GM15510 (cell line): ENCODE results near the gene FAH.

Source experiments
- POLR2A ChIP-seq: IDR thresholded peaks from 3 replicates; pipeline ENCODE4 v1.6.1; 2011; ENCODE audit warnings: borderline replicate concordance; ENCODE audit not compliant: insufficient read length; ENCODE audit errors: extremely low read depth

The FAH gene

DNA sequence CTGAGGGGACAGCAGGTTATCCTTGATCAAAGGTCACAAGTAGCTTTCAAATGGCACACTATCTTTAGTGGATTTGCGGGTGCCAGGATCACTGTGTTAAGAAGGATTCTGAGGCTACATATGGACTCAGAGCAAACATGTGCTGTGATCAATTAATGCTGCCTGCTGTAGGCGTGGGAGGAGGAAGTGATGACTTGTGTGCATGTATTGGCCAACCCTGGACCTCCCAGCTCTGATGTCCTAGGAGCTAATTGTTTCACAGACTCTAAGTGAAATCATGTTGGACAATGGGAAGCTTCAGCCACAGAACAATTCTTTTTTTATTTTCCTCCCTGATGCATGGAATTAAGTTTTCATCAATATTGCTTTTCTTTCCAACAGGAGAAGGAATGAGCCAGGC lies 24.4 kb downstream of the FAH start:
- TF ChIP-seq POLR2A: no peak

DNA sequence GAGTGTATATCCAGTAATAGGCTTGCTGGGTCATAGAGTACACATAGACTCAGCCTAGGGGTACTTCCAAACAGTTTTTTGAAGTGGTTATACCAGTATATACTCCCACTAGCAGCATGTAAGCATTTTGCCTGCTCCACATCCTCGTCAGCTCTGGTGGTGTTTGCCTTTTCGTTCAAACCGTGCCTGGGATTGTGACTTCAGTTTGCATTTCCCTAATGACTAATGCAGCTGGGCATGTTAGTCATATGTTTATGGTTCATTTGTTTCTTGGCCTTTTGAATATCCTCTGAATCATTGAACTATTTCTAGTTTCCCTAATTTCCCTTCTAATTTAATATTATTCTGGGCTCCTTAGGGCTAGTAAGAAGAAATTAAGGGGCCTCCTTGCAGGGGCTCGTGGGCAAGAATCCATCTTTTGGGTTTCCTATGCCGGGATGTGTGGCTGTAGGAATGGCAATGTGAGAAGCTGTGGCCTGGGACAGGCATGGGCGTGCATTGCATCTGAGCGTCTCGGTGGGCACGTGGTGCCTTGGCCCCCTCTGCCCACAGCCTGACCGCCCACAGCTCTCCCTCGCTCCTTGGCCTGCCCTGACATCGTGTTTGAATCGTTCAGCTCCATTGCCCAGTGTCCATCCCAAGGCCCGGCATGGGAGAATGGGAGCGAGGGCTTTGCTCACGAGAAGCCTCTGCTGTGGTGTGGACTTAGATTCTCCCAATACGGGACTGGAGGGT lies 26.4 kb downstream of the FAH start:
- TF ChIP-seq POLR2A: no peak

DNA sequence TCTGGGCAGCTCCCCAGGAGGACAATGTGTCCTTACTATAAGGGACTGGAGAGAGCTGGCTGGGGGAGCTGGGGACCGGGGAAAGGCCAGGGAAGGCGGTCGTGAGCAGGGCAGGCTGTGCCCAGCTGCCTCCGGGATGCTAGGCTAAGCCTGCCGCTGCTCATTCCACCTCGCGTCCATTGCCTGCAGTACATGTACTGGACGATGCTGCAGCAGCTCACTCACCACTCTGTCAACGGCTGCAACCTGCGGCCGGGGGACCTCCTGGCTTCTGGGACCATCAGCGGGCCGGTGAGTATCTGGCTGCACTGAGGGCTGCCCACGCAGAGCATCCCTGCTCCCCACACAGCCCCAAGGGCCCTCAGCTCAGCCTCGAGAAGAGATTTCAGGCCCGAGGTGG lies 27.1 kb downstream of the FAH start:
- TF ChIP-seq POLR2A: no peak

DNA sequence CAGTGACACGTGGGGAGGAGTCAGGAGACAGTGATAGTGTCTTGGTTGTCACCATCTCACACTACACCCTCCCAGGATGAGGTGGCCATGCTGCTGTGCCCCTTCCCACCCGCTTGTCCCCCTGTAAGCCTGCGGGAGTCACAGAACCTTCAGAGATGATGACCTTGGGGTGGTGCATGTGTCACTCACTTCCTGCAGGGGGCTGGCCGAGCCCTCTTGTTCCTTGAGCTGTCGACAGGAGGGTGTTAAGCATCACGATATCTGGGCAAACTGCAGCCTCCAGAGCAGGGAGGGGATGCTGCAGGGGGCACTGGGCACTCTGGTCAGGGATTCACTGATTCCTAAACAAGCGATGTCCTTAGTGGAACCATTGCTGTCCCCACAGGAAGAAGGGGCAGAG lies 27.7 kb downstream of the FAH start:
- no peak for TF ChIP-seq POLR2A

DNA sequence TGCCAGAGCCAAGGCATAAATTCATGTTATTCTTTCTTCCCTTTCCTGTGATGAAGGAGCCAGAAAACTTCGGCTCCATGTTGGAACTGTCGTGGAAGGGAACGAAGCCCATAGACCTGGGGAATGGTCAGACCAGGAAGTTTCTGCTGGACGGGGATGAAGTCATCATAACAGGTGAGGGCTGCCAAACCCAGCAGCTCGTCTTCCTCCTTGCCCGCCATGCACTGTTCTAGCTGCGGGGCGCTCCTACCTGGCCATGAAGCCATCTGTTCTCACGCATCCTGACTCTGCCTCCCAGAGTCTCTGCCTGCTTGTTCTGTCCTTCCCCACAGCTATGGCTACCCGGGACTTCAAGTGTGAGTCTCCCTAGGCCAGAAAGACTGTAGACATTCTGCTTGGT lies 28.2 kb downstream of the FAH start:
- TF ChIP-seq POLR2A: no peak

DNA sequence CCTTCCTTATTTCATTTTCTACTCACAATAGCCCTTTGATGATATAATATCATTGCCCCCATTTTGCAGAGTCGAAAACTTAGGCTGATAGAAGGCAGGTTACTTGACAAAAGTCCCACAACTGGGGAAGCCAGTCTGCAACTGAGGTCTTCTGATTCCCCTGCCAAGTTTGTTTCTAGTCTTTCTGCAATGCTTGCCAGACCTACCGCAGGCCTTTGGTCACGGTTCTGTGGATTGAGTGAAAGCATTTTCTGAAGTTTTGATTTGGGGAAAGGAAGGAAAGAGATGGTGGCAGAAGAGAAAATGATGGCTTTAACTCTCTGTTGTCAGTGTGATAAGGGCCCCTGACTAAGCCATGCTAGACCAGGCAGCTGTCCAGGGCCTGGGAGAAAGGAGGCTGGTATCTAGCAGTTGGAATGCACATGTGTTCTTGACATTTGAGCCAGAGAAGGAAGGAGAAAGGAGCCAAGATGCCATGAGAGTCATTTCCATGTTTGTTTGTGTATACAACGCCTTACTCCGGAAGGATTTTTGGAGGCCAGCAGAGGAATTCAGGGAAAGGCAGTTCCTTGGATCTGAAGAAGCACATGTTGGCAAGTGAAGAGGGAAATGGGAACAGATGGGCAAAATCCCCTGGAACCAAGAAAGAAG lies 29.9 kb downstream of the FAH start:
- no peak for TF ChIP-seq POLR2A

DNA sequence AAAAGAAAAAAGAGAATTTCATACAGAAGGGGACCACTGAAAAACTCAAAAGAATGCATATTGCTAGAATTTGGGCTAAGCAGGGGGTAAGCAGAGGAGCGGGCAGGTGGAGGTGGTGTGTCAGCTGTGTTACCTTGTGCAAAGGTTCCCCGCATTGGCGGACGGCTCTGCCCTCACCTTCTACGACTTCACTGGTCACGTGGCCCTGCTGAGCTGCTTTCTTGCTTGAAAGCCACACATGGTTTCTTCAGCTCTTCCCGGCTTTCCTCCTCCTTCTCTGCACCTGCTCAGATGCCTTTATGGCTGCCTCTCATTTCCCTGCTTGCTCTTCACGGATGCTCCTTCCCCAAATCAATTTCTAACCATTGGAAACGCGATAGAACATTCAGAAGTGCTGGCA lies 30.5 kb downstream of the FAH start:
- no peak for TF ChIP-seq POLR2A

DNA sequence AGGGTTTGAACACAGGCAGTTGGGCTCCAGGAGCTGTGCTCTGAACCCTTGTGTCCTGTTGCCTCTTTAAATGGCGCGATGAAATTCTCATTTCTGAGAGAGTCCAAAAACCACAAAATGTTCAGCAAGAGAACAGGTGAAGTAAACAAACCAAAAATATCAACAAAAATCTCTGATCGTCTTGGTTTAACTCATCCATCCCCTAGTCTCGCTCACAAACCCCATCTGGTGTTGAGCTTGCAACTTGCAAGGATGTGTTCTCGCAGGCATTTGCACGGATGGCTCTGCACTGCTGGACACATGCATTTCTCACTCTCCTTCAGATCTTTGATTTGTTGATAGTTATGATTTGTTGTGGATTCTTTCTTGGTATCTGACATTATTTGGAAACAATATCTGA lies 31.1 kb downstream of the FAH start:
- no peak for TF ChIP-seq POLR2A

DNA sequence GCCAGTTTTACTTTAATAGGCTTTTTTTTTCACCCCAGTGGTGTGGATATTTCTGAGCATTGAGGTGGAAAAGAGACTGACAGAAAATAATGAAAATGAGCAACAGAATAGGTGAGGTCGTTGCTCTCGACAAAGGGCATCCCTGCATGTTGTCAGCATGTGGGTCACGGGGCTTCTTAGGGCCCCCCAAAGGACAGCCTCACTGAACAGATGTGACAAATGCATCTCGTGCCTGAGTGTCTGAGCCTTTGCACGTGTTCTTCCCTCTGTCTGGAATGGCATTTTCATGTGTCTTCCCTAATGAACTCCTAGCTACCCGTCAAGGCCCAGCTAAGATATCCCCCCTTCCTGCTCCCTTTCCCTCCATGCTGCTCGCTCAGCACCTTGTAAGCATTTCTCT lies 31.8 kb downstream of the FAH start:
- no peak for TF ChIP-seq POLR2A

DNA sequence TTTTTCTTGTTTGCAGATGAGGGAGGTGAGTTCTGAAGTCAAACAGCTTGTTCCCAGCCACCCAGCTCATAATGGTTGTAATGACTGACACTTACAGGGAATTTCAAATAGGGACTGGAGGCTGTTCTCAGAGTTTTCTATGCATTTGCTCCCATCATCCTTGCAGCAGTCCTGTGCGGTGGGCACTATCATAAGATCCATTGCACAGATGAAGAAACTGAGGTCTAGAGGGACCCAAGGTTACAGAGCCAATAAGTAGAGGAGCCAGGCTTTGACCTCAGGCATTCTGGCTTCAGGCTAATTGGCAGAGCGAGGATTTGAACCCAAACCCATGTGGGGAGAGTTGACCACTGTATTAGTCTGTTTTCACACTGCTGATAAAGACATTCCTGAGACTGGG lies 32.4 kb downstream of the FAH start:
- TF ChIP-seq POLR2A: no peak

DNA sequence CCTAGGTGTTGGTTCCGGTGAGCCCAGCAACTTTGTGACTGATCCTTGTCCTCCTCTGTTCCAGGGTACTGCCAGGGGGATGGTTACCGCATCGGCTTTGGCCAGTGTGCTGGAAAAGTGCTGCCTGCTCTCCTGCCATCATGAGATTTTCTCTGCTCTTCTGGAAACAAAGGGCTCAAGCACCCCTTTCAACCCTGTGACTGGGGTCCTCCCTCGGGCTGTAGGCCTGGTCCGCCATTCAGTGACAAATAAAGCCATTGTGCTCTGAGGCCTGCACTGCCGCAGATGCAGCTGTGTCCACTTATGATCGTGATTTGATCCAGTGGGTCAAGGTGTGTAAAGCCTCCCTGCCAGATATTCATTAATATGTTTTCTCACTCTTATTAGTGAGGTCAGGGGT lies 33.3 kb downstream of the FAH start:
- TF ChIP-seq POLR2A: no peak

DNA sequence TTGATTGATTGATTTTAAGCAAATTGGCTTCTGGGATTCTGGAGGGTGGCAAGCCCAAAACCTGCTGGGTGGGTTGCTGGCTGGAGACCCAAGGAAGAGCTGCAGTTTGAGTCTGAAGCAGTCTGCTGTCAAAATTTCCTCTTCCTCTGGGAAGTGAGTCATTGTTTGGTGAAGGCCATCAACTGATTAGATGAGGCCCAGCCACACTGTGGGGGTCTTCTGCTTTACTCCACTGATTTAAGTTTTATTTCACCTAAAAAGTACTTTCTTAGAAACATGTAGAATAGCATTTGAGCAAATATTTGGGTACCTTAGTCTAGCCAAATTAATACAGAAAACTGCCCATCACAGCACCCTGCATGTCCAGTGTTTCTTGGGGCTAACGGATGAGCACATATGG lies 33.8 kb downstream of the FAH start:
- TF ChIP-seq POLR2A: no peak

DNA sequence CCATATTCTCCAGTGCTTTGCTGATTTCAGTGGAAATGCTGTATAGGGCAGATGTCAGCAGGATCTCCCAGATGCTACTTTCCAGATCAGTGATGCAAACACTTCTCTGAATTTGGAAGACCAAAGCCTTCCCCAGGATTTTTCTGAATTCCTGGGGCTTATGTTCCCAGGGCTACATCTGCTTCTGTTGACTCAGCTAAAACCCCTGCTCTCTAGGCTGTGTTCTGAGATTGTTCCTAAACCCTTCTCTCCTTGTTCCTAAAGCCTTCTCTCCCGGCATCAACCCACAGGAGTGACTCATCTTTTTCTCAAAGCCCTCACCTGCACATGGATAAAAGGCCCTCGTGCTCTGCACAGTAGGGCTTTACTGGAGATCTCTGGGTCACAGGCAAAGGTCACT lies 35.5 kb downstream of the FAH start:
- no peak for TF ChIP-seq POLR2A

DNA sequence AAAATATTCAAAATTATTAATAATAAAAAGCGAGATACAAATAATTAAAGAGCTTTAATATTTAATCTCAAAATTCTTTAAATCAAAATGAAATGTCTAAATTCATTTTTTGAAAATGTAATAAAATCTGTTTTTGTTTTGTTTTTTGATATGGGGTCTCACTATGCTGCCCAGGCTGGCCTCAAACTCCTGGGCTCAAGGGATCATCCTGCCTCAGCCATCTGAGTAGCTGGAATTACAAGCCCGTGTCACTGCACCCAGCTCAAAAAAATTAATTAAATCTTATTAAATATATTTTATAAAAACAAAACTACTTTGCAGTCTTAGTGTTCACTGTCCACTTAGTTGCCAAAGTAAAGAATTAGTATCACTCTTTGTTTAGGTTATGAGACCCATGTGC lies 38.4 kb downstream of the FAH start:
- TF ChIP-seq POLR2A: no peak

DNA sequence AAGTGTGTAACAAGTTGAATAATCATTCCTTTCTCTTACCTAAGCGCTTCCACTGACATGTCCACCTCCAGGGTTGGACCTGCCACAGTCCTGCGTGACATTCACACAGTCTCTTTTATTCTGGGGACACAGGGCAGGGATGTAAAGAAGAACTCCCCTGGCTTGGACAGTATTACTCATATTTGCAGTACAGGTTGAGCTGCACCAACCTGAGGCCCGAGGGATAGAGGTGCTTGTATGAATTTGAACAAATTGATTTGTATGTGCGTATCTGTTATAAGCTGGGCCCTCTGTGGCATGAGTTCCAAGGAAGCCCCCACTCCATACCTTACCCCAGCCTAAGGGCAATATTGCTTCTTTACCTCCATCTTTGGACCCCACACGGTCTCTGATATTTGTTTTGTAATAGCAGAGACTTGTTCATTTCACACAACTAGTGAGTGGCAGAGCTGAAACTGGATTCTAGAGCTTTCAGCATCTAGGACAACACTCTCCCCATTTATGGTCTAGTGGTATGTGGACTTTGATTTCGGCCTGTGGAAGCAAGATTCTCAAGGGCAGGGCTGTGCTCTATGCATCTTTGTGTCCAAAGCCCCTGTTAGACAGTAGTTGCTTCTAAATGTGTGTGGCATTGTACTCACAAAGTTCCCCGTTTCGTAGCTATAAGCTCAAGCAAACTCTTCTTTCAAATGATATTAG lies 39.2 kb downstream of the FAH start:
- no peak for TF ChIP-seq POLR2A

DNA sequence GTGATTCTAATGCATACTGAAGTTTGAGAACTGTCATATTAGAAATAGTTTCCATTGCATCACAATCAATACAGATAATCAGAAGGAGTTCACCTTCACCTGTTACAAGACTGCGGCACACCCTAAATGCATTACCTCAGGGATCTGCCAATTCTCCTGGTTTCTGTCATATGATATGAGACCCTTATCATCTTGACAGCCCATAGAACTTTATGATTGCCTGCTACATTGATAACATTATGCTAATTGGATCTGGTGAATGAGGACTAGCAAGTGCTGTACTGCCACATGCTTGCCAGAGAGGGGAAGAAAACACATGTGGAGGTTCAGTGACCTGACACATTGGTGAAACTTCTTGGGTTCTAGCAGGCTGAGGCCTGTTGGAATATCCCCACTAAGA lies 41.4 kb downstream of the FAH start:
- no peak for TF ChIP-seq POLR2A
